HepG2 (cell line): ENCODE measurements around the gene NLRC5. TPM values are rescaled to one million over a fixed set of nuclear protein-coding genes. Genes with fewer than 3 reads are reported as not detected.

ENCODE experiments used
- ATAC-seq: fragments of 200-7000 bp; cut with Tn5 transposase; 3 replicates; pipeline ENCODE4 v1.9.1; 2020; ENCODE audit warnings: mild to moderate bottlenecking, moderate library complexity
- BruUV-seq: library from RNA; stranded (reverse); fragments of 400-500 nt; replicated peaks from 2 replicates; lab custom pipeline; 2021; lab: Mats Ljungman, UMichigan
- CTCF ChIA-PET: fragments of 300-600 bp; formaldehyde crosslinking; extraction: SDS; loops from one replicate; lab custom pipeline; 2021; ENCODE audit warnings: low total read pairs, inconsistent platforms, low intra/inter-chr PET ratio; lab: Yijun Ruan, JAX
- POLR2A ChIA-PET: fragments of 350-600 bp; sonication (Branson Sonifier 250); formaldehyde crosslinking; loops from one replicate; lab custom pipeline; 2020; ENCODE audit warnings: antibody characterized with exemption, inconsistent platforms; lab: Yijun Ruan, JAX
- DNase-seq: peaks from one replicate; pipeline ENCODE4 v3.0.0-alpha.2; 2015; ENCODE audit warnings: low spot score
- FAIRE-seq: peaks from 3 replicates; lab custom pipeline; 2011; peaks lifted over from hg19 to GRCh38; lab: Jason Lieb, UNC
- H2AFZ ChIP-seq: one replicate; pipeline ENCODE4 v1.6.1; 2011; ENCODE audit warnings: low read length, inconsistent platforms
- H3K27ac ChIP-seq: fragments of 300-600 bp; 3 replicates; pipeline ENCODE4 v1.8.0; 2011; ENCODE audit warnings: mixed run types, mild to moderate bottlenecking, mixed read lengths, low read length, inconsistent platforms; ENCODE audit not compliant: insufficient read depth; ENCODE audit errors: extremely low read length
- H3K27me3 ChIP-seq, 2 experiments: fragments of 200-600 bp in 1 of 2; 2 replicates in 1 of 2; 3 replicates in 1 of 2; pipeline versions ENCODE4 v1.6.0 to v1.8.0; 2011; ENCODE audit warnings: low read length in 2 of 2, mild to moderate bottlenecking in 2 of 2, moderate library complexity in 2 of 2, inconsistent platforms in 1 of 2; ENCODE audit not compliant: insufficient read depth in 2 of 2, control insufficient read depth in 1 of 2
- H3K36me3 ChIP-seq, 2 experiments: fragments of 200-600 bp in 1 of 2; replicated peaks in 1 of 2; 2 replicates in 1 of 2; 3 replicates in 1 of 2; pipeline versions ENCODE4 v1.5.1 to v1.8.0; 2011; ENCODE audit warnings: low read length in 2 of 2, inconsistent platforms in 1 of 2; ENCODE audit not compliant: insufficient read depth in 2 of 2, control insufficient read depth in 1 of 2
- H3K4me1 ChIP-seq: 2 replicates; pipeline ENCODE4 v1.5.1; 2012; ENCODE audit warnings: low read length, inconsistent platforms; ENCODE audit not compliant: insufficient read depth
- H3K4me2 ChIP-seq: 2 replicates; pipeline ENCODE4 v1.6.0; 2011; ENCODE audit warnings: low read depth, low read length, inconsistent platforms
- H3K4me3 ChIP-seq, 3 experiments: fragments of 200-600 bp in 1 of 3; sonication (generic), shearing (Covaris generic) in 1 of 3; replicated peaks in 1 of 3; 2 replicates each; pipeline ENCODE4 v1.5.1; 2011 to 2016; ENCODE audit warnings: low read length in 3 of 3, inconsistent platforms in 2 of 3, low read depth in 2 of 3, mild to moderate bottlenecking in 2 of 3, control low read depth in 1 of 3, mixed read lengths in 1 of 3; ENCODE audit not compliant: insufficient read depth in 1 of 3
- H3K79me2 ChIP-seq: one replicate; pipeline ENCODE4 v1.6.1; 2011; ENCODE audit warnings: low read length, inconsistent platforms; ENCODE audit not compliant: insufficient read depth
- H3K9ac ChIP-seq: 2 replicates; pipeline ENCODE4 v1.6.0; 2011; ENCODE audit warnings: mild to moderate bottlenecking, low read depth, low read length, inconsistent platforms; ENCODE audit not compliant: insufficient read depth
- H3K9me3 ChIP-seq: 2 replicates; pipeline ENCODE4 v1.5.1; 2012; ENCODE audit warnings: mild to moderate bottlenecking, low read length
- H4K20me1 ChIP-seq: 2 replicates; pipeline ENCODE4 v1.6.0; 2011; ENCODE audit warnings: inconsistent platforms, mild to moderate bottlenecking, low read length, moderate library complexity; ENCODE audit not compliant: insufficient read depth
- EED ChIP-seq: sonication (generic); formaldehyde crosslinking; IDR thresholded peaks from 2 replicates; pipeline ENCODE4 v1.5.0; 2020; ENCODE audit warnings: mild to moderate bottlenecking, missing genetic modification reagents
- HIVEP1 ChIP-seq: sonication (generic); formaldehyde crosslinking; IDR thresholded peaks from 2 replicates; pipeline ENCODE4 v1.4.0; 2020; ENCODE audit warnings: mild to moderate bottlenecking, missing genetic modification reagents
- HNF4G ChIP-seq, 2 experiments: sonication (generic) in 1 of 2; formaldehyde crosslinking in 1 of 2; IDR thresholded peaks; 2 replicates each; pipeline versions ENCODE4 v1.4.0 to v1.6.1; 2011 to 2020; ENCODE audit warnings: borderline replicate concordance in 2 of 2, low read depth in 2 of 2, mild to moderate bottlenecking in 2 of 2, low read length in 1 of 2, missing genetic modification reagents in 1 of 2, moderate library complexity in 1 of 2
- POLR2AphosphoS2 ChIP-seq: IDR thresholded peaks from 2 replicates; pipeline ENCODE4 v1.6.1; 2011; ENCODE audit warnings: low read depth, low read length, improper control_type of control experiment
- PRMT3 ChIP-seq: sonication (generic); formaldehyde crosslinking; IDR thresholded peaks from 2 replicates; pipeline ENCODE4 v1.8.1; 2022; ENCODE audit warnings: low read depth, mild to moderate bottlenecking, moderate library complexity, missing genetic modification reagents, borderline replicate concordance
- RFX3 ChIP-seq: IDR thresholded peaks from 2 replicates; pipeline ENCODE4 v1.6.1; 2016; ENCODE audit warnings: missing biosample characterization, missing genetic modification reagents
- SALL1 ChIP-seq: sonication (generic); formaldehyde crosslinking; IDR thresholded peaks from 2 replicates; pipeline ENCODE4 v1.8.0; 2022; ENCODE audit warnings: mild to moderate bottlenecking, missing genetic modification reagents
- SOX13 ChIP-seq, 3 experiments: fragments of 450-650 bp in 1 of 3; sonication (generic) in 1 of 3; formaldehyde crosslinking in 1 of 3; IDR thresholded peaks in 2 of 3; conservative IDR thresholded peaks in 1 of 3; 2 replicates each; pipeline versions ENCODE4 v1.5.0 to v1.6.1; 2016 to 2020; ENCODE audit warnings: antibody characterized with exemption in 1 of 3, mild to moderate bottlenecking in 1 of 3, missing compliant biosample characterization in 1 of 3, missing genetic modification reagents in 1 of 3, moderate library complexity in 1 of 3
- SRF ChIP-seq: IDR thresholded peaks from 2 replicates; pipeline ENCODE4 v1.6.1; 2011; ENCODE audit warnings: mild to moderate bottlenecking, low read depth, low read length, moderate library complexity
- ZNF10 ChIP-seq: sonication (generic); formaldehyde crosslinking; IDR thresholded peaks from 2 replicates; pipeline ENCODE4 v1.4.0; 2020; ENCODE audit warnings: mild to moderate bottlenecking, low read depth, missing genetic modification reagents, borderline replicate concordance
- ZNF280B ChIP-seq: sonication (generic); formaldehyde crosslinking; IDR thresholded peaks from 2 replicates; pipeline ENCODE4 v1.5.0; 2020; ENCODE audit warnings: missing genetic modification reagents, mild to moderate bottlenecking, borderline replicate concordance
- ZNF326 ChIP-seq: sonication (generic); formaldehyde crosslinking; IDR thresholded peaks from 2 replicates; pipeline ENCODE4 v1.4.0; 2020; ENCODE audit warnings: missing genetic modification reagents, borderline replicate concordance
- WGBS: methylation state at CpG from one replicate; pipeline ENCODE4 v1.1.6; 2017; ENCODE audit warnings: low lambda C conversion rate; 5-methylcytosine and 5-hydroxymethylcytosine counted together
- in situ Hi-C: cut with HindIII; loops from 2 replicates; pipeline ENCODE4 v1.10.0; 2017; ENCODE audit warnings: low pct_unique_long_range_greater_than_20kb; ENCODE audit not compliant: extremely low pct_ligation_motif_present
- intact Hi-C: fragments of 100-400 bp; cut with micrococcal nuclease; formaldehyde crosslinking; loops from one replicate; pipeline ENCODE4 v1.10.0; 2022; ENCODE audit not compliant: unreplicated experiment
- polyA plus RNA-seq, 8 experiments: library from polyadenylated mRNA; depleted of rRNA in 3 of 8; stranded (reverse) in 7 of 8; unstranded in 1 of 8; fragments of >200 nt; fragmentation: Illumina TruSeq in 4 of 8; extraction: Trizol in 4 of 8; gene quantifications; 2 replicates each; pipeline versions ENCODE4 v1.2.1 to v1.2.3, GENCODE V29; 2011 to 2016; ENCODE audit warnings: low read depth in 4 of 8, missing spikeins in 1 of 8, mixed read lengths in 1 of 8; ENCODE audit not compliant: insufficient read depth in 1 of 8
- total RNA-seq, 5 experiments: library from RNA; depleted of rRNA; stranded (reverse); fragments of >200 nt; fragmentation: Illumina TruSeq; extraction: Trizol; gene quantifications; 2 replicates each; pipeline ENCODE4 v1.2.3, GENCODE V29; 2016; ENCODE audit warnings: low read depth in 1 of 5

The NLRC5 gene
- total and polyA plus RNA-seq, 2 of the 13 experiments (the other 11 are each of a cell fraction or from before 2014, with no cell fraction given), result 6.3 to 12.7 TPM

- Histone ChIP-seq H3K4me3 (no peak overlapping the region), H3K4me1 (peaks cover 30% of the 10 kb centered on the region), H4K20me1 (no peaks in the 10 kb centered on the region), H3K36me3 (no peaks in the 10 kb centered on the region), H3K27ac (no peak overlapping the region), H3K9me3 (no peaks in the 10 kb centered on the region), H2AFZ (no peak overlapping the region), H3K4me2 (peak overlapping the region; percentile 13; the same call in 1 of the 2 replicates), H3K79me2 (no peaks in the 10 kb centered on the region), H3K9ac (no peak overlapping the region), H3K27me3 (0 out of 5 replicates have a peak, but pooled peaks cover 0 to 6% of the 10 kb centered on the region in 2 experiments)
- DNase-seq (no peak), FAIRE-seq (no peak), ATAC-seq (peak; percentile 32)
- in situ Hi-C loops (no loop called here), intact Hi-C loops (no loop called here)
- no peak for TF ChIP-seq ZNF10 (CRISPR knock-in tag)
- TF ChIP-seq RFX3, result no peak
- peak; percentile 16; the same call in 1 of the 2 replicates for TF ChIP-seq SALL1 (CRISPR knock-in tag)
- TF ChIP-seq POLR2AphosphoS2, result no peak
- 0 out of 2 replicates have a peak, but pooled peaks have one; percentile 52 for TF ChIP-seq ZNF280B
- TF ChIP-seq HIVEP1, result 0 out of 2 replicates have a peak, but pooled peaks have one; percentile 26
- 0 out of 2 replicates have a peak, but pooled peaks have one; percentile 4 for TF ChIP-seq EED
- TF ChIP-seq ZNF326 (CRISPR knock-in tag), result no peak
- CTCF ChIA-PET, result no interaction called here
- no TSS peak for BruUV-seq
- 55% methylated on average over 3 of the region's 3 CpGs for WGBS
- POLR2A ChIA-PET, result no interaction called here
Measured at GRCh38 chr16:57026778-57027062, 37.4 kb downstream of the NLRC5 start.

GRCh38 chr16:57027067-57027466, 37.7 kb downstream of the NLRC5 start:
- no peaks in the 10 kb centered on the region for H4K20me1 ChIP-seq
- 0 out of 5 replicates have a peak, but pooled peaks cover 0 to 6% of the 10 kb centered on the region in 2 experiments for H3K27me3 ChIP-seq
- ATAC-seq, result peak; percentile 84
- POLR2A ChIA-PET, result no interaction called here
- H3K4me3 ChIP-seq, result no peak overlapping the region
- H3K9me3 ChIP-seq, result no peaks in the 10 kb centered on the region
- intact Hi-C loops, result no loop called here
- peaks cover 30% of the 10 kb centered on the region for H3K4me1 ChIP-seq
- in situ Hi-C loops, result no loop called here
- WGBS, result 2% methylated on average over 2 of the region's 2 CpGs
- H3K27ac ChIP-seq, result no peak overlapping the region
- H3K4me2 ChIP-seq, result peak overlapping the region; percentile 13
- H3K9ac ChIP-seq, result no peak overlapping the region
- H3K79me2 ChIP-seq, result no peaks in the 10 kb centered on the region
- CTCF ChIA-PET, result no interaction called here
- H2AFZ ChIP-seq, result no peak overlapping the region
- no TSS peak for BruUV-seq
- H3K36me3 ChIP-seq, result no peaks in the 10 kb centered on the region
- peak; percentile 97 for FAIRE-seq
- DNase-seq, result peak; percentile 62
- TF ChIP-seq HNF4G (IDR thresholded peaks at IDR 0.05; ENCODE audit: borderline replicate concordance, low read depth, low read length) (peak; percentile 41; the same call in 1 of the 2 replicates), HNF4G (CRISPR knock-in tag; IDR thresholded peaks at IDR 0.05; ENCODE audit: borderline replicate concordance, low read depth) (no peak), PRMT3 (CRISPR knock-in tag) (no peak), EED (0 out of 2 replicates have a peak, but pooled peaks have one; percentile 7), SRF (no peak), SOX13 (IDR thresholded peaks at IDR 0.05) (no peak), SOX13 (CRISPR knock-in tag; conservative IDR thresholded peaks at IDR 0.05 in 1 of 2, IDR thresholded peaks at IDR 0.05 in 1 of 2) (peak in 1 of 2 experiments; percentile 7; a peak in 1 of 4 replicates)
